GM18517 (cell line): ENCODE data around the gene MIS12.

ENCODE experiments used
- ATAC-seq: cut with Tn5 transposase; IDR thresholded peaks from one replicate; pipeline ENCODE4 v1.9.1; 2021; ENCODE audit warnings: mild to moderate bottlenecking, moderate library complexity; ENCODE audit not compliant: unreplicated experiment

Gene MIS12, protein sequence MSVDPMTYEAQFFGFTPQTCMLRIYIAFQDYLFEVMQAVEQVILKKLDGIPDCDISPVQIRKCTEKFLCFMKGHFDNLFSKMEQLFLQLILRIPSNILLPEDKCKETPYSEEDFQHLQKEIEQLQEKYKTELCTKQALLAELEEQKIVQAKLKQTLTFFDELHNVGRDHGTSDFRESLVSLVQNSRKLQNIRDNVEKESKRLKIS

GRCh38 chr17:5486206-5487124 is at the start of gene MIS12:
MIS12 (plus strand) TSS chr17:5486566; CDS start chr17:5488863, 2,297 bp downstream.
- peak; percentile 79 for ATAC-seq

GRCh38 chr17:5437721-5438317 is 48.5 kb upstream of the MIS12 start:
- no peak for ATAC-seq

DNA sequence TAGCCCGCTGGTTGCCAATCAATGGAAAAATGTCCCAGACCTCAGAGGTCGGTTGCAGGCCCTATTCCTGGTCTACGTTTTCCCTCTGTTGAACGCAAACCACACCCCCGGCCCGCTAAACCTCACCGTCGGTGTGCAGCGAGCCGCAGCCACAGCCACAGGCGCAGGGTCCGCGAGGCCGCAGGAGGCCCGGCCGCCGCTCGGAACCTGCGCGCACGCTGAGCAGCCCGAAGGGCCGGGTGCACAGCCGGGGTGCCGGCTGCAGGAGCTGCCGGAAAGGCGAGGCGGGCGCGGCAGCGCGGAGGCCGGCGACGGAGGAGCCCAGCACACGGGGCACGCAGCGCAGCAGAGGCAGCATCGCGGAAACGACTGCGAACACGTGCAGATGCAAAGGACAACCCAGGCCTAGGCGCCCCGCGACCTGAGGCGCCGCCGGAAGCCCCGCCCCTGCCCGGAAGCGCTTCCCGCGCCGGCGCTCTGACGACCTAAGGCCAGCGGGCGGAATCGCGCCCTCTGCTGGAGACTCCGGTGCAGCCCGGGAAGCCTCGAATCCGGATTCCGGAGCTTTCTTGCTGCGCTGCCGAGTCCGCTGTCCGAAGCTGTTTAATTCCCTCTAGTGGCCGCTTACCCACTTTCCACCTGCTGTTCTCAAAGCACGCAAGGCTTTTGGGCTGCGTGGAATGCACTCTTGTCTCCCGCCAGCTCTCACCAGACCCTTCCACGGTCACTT is 47.5 kb upstream of the MIS12 start, which contains the start of gene C1QBP:
Gene C1QBP (minus strand): TSS at position 440 of the 730 bp plus-strand sequence. CDS start 82 bp downstream, at position 358.
- peak; percentile 79 for ATAC-seq

DNA sequence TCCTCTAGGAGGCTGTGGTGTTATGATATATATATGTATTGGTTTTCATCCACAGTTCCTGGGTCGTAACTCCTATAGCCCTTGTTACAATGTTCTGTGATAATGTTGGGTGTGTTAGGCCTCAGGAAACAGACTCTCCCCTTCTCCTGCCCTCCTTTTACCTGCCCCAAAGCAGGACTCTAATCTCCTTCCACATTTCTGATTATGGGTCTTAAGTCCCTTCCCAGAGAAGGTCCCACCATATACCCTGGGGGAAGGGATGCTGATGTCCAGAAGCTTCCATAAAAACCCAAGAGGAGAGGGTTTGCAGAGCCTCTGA is 47.0 kb upstream of the MIS12 start:
- ATAC-seq, result no peak

DNA sequence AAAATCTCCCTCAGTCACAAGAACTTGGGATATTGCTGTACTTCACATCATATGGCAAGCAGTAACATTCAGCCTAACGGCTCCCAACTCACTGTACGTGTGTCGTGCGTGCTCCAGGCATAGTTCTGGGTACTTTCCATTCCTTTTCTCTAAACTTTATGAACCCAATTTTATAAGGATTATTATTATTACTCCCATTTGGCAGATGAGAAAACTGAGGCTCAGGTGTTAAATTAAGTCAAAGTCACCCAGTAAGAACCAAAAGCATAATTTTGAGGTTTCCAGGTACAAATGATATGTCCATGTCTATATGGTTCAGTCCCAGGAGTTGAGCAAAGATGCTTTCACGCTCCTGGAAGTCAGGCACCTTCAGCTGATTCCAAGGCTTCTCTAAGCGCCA is 42.6 kb upstream of the MIS12 start:
- no peak for ATAC-seq

- ATAC-seq, result no peak
Measured at GRCh38 chr17:5444209-5444608, 42.2 kb upstream of the MIS12 start.

DNA sequence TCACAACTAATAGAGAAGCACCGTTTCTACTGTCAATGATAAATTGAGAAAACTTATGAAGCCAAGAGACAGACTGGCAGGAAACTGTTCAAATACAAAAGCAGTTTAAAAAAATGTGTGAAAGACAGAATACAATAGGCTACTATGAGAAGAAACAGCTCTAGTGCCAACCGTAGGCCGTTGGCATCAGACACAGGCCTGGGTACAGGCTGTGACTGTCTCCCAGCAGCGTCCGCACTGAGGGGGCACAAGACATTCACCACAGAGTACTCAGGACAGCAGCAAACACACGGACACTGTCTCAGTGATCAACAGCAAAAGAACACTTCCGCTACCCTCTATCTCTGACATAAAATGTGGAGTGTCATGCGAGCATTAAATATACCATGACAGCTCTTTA is 39.6 kb upstream of the MIS12 start:
- ATAC-seq, result no peak

DNA sequence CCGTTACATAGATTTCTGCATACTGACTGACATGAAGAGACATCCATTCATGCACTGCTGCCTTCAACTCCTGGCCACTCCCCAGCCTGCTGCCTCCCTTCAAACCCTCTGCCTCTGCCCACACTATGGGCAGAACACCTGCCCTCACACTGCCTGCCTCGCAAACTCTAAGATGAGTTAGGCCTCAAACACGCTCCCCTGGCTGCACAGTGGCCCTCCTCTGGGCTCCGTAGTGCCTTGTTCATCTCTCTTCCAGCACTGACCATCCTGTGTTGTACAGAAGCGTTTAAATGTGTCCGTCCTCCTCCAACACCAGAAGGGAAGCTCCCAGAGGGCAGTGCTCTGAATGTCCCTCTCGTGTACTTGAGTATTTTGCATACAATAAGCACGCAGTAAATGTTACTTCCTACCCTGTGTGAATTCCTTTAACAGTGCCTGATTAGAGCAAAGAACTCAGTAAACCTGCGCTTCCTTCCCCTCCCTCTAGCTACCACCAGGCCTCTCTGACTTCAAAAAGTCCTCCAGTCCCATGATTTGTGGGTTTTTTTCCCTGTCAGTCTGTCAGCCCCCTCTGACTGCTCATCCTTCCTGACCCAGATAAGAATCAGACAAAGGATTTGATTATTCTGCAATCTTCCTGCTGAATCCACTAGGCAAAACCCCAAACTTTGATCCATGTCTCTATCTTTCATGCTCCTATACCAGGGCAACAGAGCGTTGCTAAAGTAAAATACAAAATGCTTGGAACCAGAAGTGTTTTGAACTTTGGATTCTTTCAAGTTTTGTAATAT is 21.5 kb upstream of the MIS12 start:
- ATAC-seq, result no peak

DNA sequence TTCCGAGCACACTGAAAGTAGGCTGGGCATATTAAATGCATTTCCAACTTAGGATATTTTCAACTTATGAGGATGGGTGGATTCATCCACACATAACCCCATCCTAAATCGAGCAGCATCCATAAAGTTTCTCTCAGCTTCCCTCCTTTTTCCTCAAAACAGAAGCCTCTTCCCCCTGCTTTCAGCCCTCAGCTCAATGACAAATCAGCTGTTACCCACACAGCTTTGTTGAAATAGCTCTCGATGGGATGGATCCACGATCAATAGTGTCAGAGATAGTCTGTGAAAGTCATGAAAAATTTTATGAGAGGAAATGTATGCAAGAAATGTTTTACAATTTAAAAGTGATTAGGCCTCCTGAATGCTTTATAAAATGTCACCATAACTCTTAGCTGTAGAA is 20.1 kb upstream of the MIS12 start:
- ATAC-seq, result no peak

DNA sequence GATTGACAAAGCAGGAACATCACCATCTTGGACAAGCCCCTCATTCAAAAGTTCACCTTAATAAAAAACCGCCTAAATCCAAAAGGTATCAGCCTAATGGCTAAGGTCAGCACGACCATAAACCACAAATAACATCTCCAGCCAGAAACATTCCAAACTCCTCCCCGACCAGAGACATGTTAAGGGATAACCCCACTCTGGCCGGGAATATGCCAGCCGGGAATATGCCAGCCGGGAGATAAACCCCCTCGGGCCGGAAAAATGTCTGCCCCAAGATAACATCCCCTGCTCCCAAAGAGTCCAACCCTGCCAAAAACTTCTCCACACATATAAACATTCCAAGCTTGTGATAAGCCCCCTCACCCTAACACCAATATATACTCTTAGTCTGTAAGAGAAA is 18.9 kb upstream of the MIS12 start:
- no peak for ATAC-seq

GRCh38 chr17:5468075-5468473 is 18.3 kb upstream of the MIS12 start:
- ATAC-seq, result no peak

- ATAC-seq, result no peak
Measured at GRCh38 chr17:5472511-5472910, 13.9 kb upstream of the MIS12 start.

GRCh38 chr17:5473906-5474305 is 12.5 kb upstream of the MIS12 start:
- ATAC-seq, result no peak

DNA sequence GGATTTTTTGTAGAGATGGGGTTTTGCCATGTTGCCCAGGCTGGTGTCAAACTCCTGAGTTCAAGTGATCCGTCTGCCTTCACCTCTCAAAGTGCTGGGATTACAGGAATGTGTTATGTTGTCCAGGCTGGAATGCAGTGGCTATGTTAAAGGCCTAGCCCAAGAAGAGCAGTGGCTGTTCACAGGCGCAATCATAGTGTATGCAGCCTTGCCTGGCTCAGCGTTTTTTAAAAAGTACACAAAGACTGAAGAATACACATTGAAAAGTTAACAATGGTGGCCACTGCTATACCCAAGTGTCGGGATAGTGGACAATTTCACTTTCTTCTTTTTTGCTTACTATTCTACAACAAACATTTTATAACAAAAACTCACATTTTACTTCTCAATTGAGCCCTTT is 7.4 kb upstream of the MIS12 start:
- ATAC-seq, result no peak

DNA sequence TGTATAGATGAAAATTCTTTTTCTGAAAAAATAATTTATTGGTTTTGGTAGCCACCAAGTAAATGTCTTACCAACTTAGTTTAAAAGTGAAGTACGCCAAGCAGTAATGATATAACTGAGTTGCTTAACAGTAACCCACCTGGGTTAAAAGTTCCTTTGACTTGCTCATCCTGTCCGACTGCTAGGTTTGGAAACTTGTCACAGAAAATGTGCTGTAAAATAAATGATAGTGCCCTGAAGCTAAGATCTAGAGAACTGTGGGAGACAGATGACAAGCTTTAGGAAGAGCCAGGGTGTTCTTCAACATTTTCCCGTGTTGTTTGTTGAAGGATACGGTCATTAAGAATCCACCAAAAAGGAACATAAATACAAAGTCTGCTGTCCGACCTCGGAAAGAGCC is 5.4 kb upstream of the MIS12 start:
- no peak for ATAC-seq

GRCh38 chr17:5481451-5481850 is 4.9 kb upstream of the MIS12 start:
- ATAC-seq, result no peak

DNA sequence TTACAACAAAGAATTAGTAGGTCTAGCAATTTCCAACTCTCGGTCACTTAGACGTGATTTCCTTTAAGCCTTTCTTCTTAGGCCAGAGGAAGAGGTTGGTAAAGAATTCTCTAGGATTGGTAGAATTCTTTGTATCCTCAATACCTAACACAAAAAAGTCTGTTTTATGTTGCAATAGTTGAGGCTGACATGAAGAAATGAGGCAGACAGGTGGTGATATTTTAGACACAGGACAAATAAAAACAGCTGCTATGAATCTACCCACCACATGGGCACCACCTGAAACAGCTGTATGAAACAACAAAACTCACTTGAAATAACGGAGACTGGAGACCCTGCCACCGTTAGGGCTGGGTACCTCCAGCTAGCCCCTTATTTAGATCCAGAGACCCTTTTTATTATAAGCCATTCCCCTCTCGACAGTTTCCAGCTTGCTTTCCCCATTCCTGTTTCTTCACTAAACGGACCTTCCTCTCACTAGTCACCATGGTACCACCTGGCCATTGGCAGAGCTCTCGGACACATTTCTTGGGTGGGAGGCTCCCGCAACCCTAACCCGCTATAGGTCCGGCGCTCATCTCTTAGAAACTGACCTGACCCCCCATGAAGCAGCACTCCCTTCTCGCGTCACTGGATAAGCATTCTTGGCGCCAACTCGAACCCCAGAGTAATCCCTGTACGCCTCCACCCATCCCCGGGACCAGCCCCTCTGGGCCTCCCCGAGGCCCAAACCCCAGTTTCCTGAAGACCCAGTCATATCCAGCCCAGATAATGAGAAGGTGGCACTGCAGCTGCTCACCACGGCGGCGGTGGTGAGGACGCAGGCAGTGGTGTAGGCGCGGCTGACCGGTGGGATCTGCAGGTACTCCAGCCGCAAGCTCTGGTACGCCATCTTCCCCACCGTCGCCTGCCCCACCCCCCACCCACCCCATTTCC is 828 bp upstream of the MIS12 start, which contains the start of gene DERL2:
Gene DERL2 (minus strand): TSS at position 909 of the 936 bp plus-strand sequence. CDS start 17 bp downstream, at position 892.
- peak; percentile 32 for ATAC-seq

GRCh38 chr17:5488752-5489151 is 2.4 kb downstream of the MIS12 start:
- ATAC-seq, result no peak

- no peak for ATAC-seq
Measured at GRCh38 chr17:5492970-5493369, 6.6 kb downstream of the MIS12 start.
